Measurements from ENCODE around the gene ULK4.
"Not testable (repeated sequence)": the region's sequence is repeated elsewhere in the genome, so short reads cannot be mapped to it uniquely, and the experiment has no call there.

The ULK4 gene

DNA sequence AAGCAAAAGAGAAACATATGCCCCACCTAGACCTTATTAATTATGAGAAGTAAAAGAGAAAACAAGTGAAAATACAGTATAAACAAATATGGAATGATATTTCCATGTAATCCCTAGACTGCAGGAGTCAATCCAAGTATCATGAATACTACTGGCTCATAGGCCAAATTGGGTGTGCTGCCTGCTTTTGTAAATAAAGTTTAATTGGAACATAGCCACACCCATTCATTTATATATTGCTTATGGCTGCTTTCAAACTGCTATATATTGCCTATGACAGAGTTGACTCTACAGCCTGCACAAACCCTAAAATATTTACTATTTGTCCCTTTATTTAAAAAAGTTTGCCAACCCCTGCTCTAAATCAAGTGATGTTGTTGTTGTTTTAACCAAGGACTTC, 5.3 kb downstream of the ULK4 start:
- DNase-seq, result no peak

DNA sequence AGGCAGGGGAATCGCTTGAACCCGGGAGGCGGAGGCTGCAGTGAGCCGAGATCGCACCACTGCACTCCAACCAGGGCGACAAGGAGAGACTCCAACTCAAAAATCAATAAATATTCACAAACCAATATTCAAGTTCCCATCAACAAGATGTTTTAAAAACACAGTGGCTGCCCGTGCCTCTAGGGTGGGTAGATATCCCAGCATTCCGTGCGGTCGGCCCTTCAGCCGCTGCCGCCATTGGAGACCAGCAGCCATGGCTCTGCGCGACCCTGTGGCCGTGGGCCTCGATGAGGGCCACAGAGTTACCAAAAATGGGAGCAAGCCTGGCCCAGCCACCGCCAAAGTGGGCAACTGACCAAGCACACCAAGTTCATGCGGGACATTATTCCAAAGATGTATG, 6.7 kb downstream of the ULK4 start:
- DNase-seq, result no peak

DNA sequence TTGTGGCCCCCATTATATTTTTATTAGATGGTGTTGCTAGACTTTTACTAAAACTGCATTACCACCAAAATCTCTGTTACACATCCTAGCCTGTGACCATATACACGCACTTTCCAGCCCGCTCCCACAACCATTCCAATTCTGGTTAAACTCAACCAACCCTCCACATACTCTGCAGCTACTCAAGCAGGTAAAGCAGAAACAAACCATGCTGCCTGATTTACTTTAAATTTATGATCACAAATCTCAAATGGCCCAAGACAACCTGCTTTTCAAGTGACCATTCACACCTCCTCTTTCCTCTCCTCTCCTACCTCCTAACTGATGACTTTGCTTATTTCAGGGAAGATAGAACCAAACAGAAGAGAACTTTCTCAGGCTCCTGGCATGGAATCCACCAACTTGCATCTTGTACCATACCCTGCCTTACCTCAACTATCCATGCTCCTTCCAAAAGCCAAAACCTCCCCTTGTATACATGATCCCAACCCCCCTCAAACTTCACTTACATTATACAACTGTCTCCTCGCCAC, 18.5 kb downstream of the ULK4 start:
- DNase-seq, result no peak

DNA sequence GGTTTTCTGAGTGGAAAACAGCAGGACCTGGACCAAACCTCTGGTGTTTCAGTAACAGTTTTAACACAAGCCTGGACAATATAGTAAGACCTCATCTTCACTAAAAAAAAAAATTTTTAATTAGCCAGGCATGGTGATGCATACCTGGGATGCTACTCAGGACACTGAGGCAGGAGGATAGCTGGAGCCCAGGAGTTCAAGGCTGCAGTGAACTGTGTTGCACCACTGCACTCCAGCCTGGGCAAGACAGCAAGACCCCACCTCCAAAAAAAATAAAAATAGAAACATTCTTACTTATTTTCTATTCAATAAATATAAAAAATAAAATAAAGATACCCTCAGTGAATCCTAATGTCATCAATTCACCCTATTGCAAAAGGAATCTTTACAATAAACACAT, 21.5 kb downstream of the ULK4 start:
- DNase-seq, result no peak

DNA sequence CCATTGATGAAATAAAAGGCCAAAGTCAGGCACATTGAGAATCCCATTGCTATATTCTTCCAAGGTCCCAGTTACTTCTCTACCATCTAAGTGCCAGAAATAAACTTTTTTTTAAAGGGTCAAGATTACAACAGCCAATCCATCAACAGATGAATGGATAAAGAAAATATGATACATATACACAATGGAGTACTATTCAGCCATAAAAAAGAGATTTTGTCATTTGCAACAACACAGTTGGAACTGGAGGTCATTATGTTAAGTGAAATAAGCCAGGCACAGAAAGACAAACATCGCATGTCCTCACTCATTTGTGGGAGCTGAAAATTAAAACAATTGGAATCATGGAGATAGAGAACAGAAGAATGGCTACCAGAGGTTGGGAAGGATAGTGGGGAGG, 25.5 kb downstream of the ULK4 start:
- no peak for DNase-seq

DNA sequence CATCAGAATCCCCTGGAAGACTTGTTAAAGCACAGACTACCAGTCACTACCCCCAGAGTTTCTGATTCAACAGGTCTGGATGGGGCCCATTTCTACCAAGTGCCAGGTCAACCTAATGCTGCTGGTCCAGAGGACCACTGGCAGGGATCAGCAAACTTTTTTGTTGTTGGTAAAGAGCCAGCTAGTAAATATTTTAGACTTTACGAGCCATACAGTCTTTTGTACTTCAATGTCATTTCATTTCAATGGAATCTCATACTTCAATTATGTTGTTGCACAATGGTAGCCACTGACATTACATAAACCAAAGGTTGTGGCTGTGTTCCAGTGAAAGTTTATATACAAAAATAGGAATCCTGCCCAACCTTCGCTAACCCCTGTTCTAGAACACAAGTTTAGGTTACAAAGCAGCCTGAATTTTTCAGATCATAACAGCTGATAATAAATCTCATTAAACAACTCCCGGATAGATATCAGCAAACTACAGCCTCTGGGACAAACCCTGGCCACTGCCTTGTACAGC, 28.7 kb downstream of the ULK4 start:
- no peak for DNase-seq

DNA sequence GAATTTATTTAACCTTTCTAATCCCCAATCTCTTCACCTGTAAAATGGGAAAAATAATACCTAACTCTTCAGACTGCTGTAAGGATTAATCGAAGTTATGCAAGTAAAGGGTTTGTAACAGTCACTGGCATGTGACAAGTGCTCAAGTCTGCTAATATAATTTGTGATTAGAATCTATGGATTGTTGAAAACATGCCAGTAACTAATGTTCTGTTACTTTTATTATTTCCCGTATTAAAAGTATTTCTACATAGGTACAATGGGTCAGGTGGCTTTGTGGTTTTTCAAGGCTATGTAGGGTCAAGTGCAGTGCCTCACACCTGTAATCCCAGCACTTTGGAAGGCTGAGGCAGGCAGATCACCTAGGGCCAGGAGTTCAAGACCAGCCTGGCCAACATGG, 29.4 kb downstream of the ULK4 start:
- DNase-seq, result no peak

DNA sequence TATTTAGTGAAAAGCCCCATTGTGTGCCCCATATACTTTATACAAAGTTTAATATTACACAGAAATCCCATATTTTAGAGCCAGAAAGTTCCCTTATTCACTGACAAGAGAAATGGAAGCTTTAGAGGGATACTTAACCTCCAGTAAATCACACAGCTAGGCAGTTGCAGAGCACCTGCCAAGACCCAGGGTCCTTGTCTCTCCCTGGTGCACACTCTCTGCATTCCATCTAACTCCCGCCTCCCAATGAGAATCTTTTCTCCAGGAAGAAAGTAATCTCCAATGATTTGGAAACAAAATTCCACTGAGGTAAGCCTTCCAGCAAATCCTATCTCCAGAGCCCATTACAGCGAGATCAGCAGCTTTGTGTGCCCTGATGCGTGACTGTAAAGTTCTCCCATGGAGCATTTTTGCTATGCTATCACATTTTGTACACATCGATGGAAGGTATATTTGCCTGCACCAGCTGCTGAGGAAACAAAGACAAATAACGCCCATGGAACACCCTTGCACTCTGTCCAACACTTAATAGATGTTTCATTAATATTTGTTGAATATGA, 41.4 kb downstream of the ULK4 start:
- no peak for DNase-seq

DNA sequence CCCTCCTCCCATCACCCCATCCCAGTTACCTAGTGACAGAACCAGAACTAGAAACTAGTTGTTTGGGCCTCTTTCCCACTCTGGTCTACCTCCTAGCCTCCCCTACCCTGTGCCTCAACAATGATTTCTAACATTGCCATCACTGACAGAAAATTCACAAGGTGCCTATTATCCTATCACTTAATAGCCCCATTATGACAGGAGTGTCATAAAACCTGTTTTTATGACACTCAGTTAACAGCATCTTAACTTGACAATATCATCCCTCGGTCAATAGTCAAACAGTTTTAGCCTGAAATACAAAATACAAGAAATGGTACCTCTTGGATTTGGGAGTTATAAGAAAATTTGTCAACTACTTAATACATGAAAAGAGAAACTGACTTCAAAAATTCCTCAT, 46.5 kb downstream of the ULK4 start:
- no peak for DNase-seq

DNA sequence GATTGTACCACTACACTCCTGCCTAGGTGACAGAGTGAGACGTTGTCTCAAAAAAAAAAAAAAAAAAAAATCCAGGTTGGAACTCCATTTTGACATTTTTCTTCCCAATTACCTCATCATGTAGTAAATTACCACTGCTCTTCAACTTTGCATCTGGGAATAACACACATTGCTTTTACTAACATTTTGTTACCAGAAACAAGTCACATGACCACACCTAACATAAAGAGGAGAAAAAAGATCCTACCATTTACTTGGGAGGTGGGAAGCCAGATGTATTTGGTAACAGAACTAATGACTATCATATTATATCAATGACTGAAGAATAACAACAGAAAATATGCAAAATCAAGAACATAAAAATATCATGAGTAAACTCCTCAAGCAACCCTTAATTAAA, 49.6 kb downstream of the ULK4 start:
- DNase-seq, result no peak

DNA sequence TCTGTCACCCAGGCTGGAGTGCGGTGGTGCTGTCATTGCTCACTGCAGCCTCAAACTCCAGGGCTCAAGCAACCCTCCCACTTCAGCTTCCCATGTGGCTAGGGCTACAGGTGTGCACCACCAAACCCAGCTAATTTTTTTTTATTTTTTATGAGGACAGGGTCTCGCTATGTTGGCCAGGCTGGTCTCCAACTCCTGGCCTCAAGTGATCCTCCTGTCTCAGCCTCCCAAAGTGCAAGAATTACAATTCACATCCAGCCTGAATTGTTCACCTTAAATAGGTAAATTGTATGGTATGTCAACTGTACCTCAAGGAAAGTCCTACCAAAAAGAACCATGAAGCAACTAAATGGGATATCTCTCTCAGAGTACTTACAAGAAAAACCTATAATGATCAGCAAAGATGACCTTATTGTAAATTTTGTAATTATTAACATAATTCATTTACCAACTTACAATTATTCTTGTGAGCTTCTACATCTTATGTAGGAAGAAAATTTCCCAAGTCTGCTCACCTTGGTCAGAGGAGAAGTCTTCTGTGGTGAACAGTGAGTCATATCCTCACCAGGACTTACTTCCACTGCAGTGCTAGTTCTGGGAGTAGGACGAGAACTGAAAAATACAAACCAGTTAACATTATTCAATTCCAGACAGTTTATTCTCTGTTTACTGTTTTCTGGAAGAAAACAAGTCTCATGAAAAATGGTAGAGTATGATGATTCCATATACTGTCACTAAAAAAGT, 54.4 kb downstream of the ULK4 start:
- DNase-seq, result no peak

DNA sequence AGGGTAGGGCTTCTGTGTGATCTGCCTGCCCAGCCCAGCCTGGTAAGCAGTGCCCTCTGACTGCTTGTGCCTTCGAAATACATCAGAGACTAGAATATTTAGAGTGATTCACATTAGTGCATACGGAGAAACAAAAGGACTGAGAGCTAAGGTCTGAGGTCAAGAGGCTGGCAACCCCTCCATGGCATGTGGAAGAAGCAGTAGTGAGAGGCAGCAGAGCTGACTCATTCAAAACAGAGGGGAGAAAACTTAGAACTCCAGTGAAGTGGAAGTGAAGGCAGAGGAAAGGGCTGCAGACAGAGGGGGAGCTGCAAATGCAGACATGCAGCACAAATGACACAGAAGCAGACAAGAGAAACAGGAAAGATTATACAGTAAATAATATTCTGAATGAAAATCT, 61.6 kb downstream of the ULK4 start:
- DNase-seq, result no peak

DNA sequence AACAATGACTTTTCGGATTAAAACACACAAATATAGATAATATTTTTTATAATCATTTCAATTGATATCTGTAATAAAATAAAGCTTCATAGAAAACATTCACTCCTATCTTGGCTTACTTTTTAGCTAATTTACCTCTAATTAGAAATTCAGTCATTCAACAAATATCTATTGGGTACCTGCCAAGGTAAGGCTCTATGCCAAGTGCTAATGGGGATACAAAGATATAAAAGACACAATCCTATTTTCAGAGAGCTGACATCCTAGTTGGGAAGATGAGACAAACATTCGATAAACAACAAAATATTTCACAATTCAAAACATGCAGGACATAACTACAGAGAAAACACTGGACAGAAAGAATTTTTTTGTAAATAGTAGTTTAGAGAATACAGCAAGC, 63.3 kb downstream of the ULK4 start:
- no peak for DNase-seq

DNA sequence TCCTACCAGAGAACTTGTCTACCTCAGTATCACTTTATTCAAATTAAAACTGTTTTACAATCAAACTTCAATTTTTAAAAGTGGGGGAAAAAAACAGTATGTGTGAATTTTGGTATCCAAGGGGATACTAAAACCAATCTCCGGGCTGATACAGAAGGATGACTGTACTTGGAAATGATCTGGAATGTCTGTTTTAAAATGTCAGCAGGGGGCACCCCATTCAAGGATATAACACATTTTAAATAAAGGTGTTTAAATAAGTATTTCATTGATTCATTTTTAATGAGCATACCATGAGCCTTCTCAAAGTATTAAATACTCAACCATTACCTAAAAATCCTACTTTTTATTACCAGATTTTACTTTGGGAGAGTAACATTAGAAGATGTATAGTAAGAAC, 67.9 kb downstream of the ULK4 start:
- DNase-seq, result no peak

DNA sequence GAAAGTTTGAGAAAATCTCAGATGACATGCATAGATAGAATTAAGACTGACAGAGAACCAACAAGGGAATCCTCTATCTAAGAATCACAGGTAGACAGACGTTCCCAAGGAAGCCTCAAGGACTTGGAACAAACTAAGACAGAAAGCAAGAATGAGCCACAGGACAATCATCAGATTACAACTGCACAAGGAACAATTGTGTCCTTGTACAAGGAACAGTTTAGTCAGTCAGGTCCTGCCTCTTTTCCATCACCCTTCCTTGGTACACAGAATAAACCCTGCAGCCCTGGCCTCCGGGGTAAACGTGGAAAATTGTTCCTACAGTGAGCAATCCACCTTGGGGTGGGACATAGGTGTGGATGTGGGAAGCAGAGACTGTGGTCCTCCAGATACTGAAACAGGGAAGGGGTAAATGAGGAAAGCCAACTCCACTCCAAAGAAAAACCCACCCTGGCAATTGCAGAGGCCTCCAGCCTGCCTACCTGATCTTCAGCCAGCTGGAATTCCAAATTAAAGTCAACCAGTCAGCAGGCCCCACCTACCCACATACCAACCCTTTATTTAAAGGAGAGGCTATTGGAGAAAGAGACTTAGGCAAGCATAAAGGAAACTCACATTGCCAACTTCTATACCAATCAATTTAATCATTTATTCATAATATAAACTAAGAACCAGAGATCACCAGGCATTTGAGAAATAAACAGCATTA, 73.4 kb downstream of the ULK4 start:
- no peak for DNase-seq

DNA sequence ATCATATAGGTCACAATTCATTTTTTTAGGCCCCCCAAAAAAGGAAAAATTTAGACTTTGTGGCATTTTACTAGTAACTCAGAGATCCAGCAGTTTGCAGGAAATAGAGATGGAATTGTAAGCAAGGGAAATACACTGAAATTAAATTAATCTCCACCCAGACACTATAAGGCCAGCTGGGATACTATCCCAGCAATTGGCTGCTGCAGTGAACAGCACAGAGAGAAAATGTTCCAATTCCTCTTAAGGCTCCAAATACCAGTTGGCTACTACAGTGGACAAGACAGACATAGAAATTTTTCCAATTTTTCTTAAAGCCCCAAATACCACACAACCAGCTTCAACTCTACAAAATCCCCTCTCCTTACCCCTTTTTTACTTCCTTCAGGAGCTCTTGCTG, 78.9 kb downstream of the ULK4 start:
- DNase-seq, result no peak

DNA sequence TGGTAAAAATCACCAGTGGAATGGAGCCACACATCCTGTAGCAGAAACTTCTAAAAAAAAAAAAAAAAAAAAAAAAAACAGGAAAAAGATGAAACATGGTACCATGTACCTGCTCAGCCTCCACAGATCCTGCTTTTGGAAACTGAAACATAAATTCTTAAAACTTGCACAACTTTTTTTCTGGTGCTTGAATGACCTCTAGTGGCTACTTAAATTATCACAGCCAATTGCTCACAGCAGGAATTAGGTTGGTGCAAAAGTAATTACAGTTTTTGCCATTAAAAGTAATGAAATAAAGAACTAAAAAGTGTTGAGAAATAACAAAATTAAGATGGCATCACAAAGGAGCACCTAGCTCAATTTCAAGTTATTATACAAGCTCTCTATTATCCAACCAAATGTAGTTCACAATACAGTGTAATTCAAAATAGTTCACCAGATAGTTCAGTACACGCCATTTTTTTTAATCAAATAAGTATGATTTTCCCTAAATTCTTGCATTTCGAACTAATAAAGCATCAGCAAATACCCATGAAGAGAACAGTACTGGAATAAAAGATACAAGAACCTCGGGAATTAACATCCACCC, 80.6 kb downstream of the ULK4 start:
- no peak for DNase-seq

DNA sequence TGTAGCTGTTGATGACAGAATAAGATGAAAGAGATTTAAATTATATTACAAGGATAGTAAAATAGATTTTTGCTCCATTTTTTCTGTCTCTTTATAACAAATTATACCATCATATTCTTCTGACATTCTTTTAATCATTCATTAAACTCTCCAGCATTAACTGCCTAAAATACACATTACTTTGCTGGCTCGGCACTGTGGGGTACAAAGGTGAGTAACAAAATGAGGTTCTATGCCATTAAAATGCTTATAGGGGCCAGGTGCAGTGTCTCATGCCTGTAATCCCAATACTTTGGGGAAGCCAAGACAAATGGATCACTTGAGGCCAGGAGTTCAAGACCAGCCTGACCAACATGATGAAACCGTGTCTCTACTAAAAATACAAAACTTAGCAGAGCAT, 81.5 kb downstream of the ULK4 start:
- DNase-seq, result no peak

DNA sequence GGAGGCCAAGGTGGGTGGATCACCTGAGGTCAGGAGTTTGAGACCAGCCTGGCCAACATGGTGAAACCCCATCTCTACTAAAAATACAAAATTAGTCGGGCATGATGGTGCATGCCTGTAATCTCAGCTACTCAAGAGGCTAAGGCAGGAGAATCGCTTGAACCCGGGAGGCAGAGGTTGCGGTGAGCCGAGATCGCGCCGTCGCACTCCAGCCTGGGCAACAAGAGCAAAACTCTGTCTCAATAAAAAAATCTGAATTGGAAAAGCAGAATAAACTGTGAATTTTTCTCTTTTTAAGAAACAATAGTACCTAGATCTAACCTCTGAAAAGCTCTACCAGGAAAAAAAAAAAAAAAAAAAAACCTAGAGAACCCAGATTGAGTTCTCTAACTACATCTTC, 84.2 kb downstream of the ULK4 start:
- not testable (repeated sequence) for DNase-seq

DNA sequence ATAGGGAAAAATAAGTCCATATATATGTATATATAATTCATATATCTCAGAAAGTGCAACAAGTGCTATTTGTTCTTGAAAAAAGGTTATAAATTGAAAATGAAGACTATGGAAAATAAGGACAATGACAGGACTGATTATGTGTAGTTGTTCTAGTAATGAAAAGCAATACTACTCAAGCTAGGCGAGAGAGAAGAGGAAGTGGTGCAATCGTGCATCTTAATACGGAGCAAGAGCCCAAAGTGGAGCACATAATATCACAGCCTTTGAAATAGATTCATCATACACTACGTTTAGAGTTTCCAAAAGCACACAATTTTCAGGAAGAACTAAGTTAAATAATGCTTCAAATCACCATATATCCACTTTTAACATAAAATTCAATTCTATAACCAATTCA, 87.9 kb downstream of the ULK4 start:
- no peak for DNase-seq

DNA sequence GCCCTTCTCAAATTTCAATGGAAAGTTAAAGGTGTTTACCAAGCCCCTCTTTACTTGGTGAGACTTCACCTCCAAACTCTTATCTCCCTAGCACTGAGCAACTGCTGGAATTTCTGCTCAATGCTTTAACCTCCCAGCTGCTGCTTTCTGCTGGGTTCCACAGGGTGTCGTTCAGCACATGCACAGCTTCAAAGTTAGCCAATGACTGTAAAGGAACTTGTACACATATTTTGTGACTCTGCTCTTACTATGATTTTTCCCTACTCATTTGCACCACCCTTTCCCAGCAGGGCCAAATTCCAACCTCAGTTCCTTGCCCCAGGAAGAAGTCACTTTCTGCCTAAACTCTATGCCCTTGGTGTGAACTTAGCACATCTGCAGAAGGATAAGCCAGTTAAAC, 89.7 kb downstream of the ULK4 start:
- no peak for DNase-seq

DNA sequence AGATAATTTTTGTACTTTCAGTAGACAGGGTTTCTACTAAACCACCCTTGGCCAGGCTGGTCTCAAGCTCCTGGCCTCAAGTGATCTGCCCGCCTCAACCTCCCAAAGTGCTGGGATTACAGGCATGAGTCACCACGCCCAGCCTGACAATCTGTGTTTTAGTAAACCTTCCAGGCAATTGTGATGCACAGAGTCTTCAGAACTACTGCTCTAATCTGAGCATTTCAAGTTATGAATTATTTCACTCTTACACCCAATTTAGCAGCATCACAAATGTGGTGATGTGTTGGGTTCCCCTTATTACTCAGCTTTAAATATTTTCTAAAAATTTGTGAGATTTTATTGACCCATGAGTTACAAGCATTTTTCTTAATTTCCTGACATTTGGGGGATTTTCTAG, 94.4 kb downstream of the ULK4 start:
- no peak for DNase-seq

DNA sequence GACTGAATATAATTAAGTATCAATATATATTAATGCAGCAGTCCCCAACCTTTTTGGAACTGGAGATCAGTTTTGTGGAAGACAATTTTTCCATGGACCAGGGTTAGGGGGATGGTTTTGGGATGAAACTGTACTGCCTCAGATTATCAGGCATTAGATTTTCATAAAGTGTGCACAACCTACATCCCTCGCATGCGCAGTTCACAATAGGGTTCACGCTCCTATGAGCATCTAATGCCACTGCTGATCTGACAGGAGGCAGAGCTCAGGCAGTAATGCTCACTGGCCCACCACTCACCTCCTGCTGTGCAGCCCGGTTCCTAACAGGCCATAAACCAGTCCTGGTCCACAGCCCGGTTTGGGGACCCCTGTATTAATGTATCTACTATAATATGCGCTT, 95.6 kb downstream of the ULK4 start:
- DNase-seq, result no peak

DNA sequence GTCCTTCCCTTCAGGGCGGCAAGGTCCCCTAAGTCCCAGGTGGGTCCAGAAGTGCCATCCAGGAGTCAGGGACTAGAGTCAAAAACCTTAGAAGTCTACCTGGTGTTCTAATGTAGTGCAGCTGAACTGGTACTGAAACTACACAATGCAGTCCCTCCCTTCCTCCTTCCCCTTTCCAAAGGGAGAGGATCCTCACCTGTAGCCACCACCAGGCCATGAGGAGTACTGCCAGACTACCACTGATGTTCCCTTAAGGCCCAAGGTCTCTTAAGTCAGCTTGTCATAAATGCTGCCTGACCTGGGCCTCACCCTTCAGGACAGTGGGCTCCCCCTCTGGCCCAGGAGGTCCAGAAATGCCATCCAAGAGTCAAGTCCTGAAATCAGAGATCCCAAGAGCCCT, 98.9 kb downstream of the ULK4 start:
- no peak for DNase-seq

All from NCI-H1436 (cell line).